Measurements from ENCODE around the gene PREB. TPM values are rescaled to one million over a fixed set of nuclear protein-coding genes. Genes with fewer than 3 reads are reported as not detected.

PREB gene
- total and polyA plus RNA-seq, 2 of the 13 experiments (the other 11 are each of a cell fraction or from before 2014, with no cell fraction given): 112 to 192 TPM

DNA sequence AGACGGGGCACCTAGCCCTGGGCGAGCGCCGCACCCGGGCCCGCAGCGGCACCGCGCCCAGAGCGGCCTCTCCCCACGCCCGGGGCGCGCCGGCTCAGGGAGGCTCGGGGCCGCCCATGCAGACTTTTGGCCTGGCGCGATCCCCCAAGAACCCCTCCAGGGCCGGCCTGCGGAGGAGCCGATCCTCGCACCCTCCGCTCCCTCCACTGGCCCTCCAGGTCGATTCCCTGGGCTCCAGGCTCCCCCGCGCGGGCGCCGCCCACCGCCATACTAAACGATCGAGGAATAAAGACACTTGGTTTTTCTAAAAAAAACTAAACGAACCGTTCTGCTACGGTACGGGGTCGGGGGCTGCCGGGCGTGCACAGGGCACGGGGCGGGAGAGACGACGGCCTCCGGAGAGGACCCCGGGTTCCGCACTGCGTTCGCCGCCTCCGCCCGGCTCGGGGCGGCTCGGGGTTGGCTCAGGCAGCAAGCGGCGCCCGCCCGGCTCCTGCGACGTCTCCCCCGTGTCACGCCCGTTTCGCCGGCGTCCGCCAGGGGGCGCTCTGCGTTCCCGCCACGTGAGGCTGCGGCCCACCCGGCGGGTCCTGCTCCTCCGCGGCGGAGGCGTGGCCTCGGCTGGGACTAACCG is 48.2 kb downstream of the PREB start (continued):
- TF ChIP-seq KDM5B (CRISPR knock-in tag; IDR thresholded peaks at IDR 0.05; ENCODE audit: borderline replicate concordance) (no peak; the same call in 1 of the 2 replicates), CCDC6 (CRISPR knock-in tag; IDR thresholded peaks at IDR 0.05) (peak; percentile 89; the same call in 1 of the 2 replicates), ZBTB20 (CRISPR knock-in tag; IDR thresholded peaks at IDR 0.05; ENCODE audit: borderline replicate concordance, low read depth) (no peak; the same call in 1 of the 2 replicates), ERF (CRISPR knock-in tag; IDR thresholded peaks at IDR 0.05) (peak; percentile 88), PCBP2 (optimal IDR thresholded peaks at IDR 0.05; ENCODE audit: low read depth, low read length, poor library complexity, severe bottlenecking) (no peak), ZMAT3 (CRISPR knock-in tag; conservative IDR thresholded peaks at IDR 0.05) (no peak), RFXANK (CRISPR knock-in tag; IDR thresholded peaks at IDR 0.05) (peak; percentile 88), MBD4 (IDR thresholded peaks at IDR 0.05; ENCODE audit: borderline replicate concordance, low read length) (no peak), ZKSCAN1 (IDR thresholded peaks at IDR 0.05; ENCODE audit: low read length) (no peak), ZNF326 (CRISPR knock-in tag; IDR thresholded peaks at IDR 0.05; ENCODE audit: borderline replicate concordance) (no peak), NFATC3 (CRISPR knock-in tag; IDR thresholded peaks at IDR 0.05) (no peak), HNRNPH1 (optimal IDR thresholded peaks at IDR 0.05; ENCODE audit: low read depth, low read length) (no peak), HHEX (CRISPR knock-in tag; IDR thresholded peaks at IDR 0.05) (no peak)
- TF ChIP-seq, protein P1, sequence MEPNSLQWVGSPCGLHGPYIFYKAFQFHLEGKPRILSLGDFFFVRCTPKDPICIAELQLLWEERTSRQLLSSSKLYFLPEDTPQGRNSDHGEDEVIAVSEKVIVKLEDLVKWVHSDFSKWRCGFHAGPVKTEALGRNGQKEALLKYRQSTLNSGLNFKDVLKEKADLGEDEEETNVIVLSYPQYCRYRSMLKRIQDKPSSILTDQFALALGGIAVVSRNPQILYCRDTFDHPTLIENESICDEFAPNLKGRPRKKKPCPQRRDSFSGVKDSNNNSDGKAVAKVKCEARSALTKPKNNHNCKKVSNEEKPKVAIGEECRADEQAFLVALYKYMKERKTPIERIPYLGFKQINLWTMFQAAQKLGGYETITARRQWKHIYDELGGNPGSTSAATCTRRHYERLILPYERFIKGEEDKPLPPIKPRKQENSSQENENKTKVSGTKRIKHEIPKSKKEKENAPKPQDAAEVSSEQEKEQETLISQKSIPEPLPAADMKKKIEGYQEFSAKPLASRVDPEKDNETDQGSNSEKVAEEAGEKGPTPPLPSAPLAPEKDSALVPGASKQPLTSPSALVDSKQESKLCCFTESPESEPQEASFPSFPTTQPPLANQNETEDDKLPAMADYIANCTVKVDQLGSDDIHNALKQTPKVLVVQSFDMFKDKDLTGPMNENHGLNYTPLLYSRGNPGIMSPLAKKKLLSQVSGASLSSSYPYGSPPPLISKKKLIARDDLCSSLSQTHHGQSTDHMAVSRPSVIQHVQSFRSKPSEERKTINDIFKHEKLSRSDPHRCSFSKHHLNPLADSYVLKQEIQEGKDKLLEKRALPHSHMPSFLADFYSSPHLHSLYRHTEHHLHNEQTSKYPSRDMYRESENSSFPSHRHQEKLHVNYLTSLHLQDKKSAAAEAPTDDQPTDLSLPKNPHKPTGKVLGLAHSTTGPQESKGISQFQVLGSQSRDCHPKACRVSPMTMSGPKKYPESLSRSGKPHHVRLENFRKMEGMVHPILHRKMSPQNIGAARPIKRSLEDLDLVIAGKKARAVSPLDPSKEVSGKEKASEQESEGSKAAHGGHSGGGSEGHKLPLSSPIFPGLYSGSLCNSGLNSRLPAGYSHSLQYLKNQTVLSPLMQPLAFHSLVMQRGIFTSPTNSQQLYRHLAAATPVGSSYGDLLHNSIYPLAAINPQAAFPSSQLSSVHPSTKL (CRISPR knock-in tag; IDR thresholded peaks at IDR 0.05): peak; percentile 62
- TF ChIP-seq, protein P2, sequence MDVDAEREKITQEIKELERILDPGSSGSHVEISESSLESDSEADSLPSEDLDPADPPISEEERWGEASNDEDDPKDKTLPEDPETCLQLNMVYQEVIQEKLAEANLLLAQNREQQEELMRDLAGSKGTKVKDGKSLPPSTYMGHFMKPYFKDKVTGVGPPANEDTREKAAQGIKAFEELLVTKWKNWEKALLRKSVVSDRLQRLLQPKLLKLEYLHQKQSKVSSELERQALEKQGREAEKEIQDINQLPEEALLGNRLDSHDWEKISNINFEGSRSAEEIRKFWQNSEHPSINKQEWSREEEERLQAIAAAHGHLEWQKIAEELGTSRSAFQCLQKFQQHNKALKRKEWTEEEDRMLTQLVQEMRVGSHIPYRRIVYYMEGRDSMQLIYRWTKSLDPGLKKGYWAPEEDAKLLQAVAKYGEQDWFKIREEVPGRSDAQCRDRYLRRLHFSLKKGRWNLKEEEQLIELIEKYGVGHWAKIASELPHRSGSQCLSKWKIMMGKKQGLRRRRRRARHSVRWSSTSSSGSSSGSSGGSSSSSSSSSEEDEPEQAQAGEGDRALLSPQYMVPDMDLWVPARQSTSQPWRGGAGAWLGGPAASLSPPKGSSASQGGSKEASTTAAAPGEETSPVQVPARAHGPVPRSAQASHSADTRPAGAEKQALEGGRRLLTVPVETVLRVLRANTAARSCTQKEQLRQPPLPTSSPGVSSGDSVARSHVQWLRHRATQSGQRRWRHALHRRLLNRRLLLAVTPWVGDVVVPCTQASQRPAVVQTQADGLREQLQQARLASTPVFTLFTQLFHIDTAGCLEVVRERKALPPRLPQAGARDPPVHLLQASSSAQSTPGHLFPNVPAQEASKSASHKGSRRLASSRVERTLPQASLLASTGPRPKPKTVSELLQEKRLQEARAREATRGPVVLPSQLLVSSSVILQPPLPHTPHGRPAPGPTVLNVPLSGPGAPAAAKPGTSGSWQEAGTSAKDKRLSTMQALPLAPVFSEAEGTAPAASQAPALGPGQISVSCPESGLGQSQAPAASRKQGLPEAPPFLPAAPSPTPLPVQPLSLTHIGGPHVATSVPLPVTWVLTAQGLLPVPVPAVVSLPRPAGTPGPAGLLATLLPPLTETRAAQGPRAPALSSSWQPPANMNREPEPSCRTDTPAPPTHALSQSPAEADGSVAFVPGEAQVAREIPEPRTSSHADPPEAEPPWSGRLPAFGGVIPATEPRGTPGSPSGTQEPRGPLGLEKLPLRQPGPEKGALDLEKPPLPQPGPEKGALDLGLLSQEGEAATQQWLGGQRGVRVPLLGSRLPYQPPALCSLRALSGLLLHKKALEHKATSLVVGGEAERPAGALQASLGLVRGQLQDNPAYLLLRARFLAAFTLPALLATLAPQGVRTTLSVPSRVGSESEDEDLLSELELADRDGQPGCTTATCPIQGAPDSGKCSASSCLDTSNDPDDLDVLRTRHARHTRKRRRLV (CRISPR knock-in tag; IDR thresholded peaks at IDR 0.05): 0 out of 2 replicates have a peak, but pooled peaks have one; percentile 15
- TF ChIP-seq, protein P3, sequence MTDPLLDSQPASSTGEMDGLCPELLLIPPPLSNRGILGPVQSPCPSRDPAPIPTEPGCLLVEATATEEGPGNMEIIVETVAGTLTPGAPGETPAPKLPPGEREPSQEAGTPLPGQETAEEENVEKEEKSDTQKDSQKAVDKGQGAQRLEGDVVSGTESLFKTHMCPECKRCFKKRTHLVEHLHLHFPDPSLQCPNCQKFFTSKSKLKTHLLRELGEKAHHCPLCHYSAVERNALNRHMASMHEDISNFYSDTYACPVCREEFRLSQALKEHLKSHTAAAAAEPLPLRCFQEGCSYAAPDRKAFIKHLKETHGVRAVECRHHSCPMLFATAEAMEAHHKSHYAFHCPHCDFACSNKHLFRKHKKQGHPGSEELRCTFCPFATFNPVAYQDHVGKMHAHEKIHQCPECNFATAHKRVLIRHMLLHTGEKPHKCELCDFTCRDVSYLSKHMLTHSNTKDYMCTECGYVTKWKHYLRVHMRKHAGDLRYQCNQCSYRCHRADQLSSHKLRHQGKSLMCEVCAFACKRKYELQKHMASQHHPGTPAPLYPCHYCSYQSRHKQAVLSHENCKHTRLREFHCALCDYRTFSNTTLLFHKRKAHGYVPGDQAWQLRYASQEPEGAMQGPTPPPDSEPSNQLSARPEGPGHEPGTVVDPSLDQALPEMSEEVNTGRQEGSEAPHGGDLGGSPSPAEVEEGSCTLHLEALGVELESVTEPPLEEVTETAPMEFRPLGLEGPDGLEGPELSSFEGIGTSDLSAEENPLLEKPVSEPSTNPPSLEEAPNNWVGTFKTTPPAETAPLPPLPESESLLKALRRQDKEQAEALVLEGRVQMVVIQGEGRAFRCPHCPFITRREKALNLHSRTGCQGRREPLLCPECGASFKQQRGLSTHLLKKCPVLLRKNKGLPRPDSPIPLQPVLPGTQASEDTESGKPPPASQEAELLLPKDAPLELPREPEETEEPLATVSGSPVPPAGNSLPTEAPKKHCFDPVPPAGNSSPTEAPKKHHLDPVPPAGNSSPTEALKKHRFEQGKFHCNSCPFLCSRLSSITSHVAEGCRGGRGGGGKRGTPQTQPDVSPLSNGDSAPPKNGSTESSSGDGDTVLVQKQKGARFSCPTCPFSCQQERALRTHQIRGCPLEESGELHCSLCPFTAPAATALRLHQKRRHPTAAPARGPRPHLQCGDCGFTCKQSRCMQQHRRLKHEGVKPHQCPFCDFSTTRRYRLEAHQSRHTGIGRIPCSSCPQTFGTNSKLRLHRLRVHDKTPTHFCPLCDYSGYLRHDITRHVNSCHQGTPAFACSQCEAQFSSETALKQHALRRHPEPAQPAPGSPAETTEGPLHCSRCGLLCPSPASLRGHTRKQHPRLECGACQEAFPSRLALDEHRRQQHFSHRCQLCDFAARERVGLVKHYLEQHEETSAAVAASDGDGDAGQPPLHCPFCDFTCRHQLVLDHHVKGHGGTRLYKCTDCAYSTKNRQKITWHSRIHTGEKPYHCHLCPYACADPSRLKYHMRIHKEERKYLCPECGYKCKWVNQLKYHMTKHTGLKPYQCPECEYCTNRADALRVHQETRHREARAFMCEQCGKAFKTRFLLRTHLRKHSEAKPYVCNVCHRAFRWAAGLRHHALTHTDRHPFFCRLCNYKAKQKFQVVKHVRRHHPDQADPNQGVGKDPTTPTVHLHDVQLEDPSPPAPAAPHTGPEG (CRISPR knock-in tag; IDR thresholded peaks at IDR 0.05): peak; percentile 84

Data from HepG2 (cell line).